Measurements from ENCODE around the gene EIF2B1.

DNA sequence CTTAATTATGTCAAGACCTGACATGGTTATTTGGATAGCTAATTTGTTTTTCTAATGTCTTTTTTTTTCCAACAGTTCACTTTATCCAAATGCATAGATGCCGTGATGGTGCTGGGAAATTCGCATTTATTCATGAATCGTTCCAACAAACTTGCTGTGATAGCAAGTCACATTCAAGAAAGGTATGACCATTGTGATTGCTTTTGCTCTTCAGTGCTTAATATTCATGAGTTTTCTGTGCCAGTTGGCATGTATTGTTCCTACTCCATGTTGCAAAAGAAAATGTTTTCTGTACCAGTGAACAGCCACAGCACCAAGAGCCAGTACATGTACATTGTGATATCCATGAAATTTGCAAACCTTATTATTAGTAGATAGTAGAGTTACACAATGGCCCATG is 11.9 kb upstream of the EIF2B1 start:
- no peak for TF ChIP-seq POLR2AphosphoS5 (IDR thresholded peaks at IDR 0.05; ENCODE audit: low read depth, low read length)
- no peak for TF ChIP-seq POLR2A (IDR thresholded peaks at IDR 0.05; ENCODE audit: low read depth, low read length)
- TF ChIP-seq TAF1 (IDR thresholded peaks at IDR 0.05; ENCODE audit: low read depth, low read length), result no peak
- no peak for TF ChIP-seq SPI1 (IDR thresholded peaks at IDR 0.05; ENCODE audit: low read depth, low read length)
